ENCODE data around the gene CNPY4.

DNA sequence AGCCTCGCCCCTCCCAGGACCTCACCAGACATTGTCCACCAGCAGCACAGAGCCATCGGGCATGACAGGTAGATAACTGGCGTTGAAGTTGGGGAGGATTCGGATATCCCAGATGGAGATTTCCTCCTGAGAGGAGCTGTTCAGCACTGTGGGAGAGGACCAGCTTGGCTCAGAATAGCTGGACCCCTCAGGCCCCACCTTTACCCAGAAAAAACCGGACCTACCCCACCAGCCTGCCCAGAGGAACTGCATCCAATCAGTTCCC is 37.6 kb downstream of the CNPY4 start:
- TF ChIP-seq POLR2A (IDR thresholded peaks at IDR 0.05; ENCODE audit: low read depth, low read length), result no peak
- no peak for TF ChIP-seq TAF1 (IDR thresholded peaks at IDR 0.05; ENCODE audit: borderline replicate concordance, low read depth, low read length)
